MCF 10A (cell line): ENCODE results near the gene CD52. TPM values are rescaled to one million over a fixed set of nuclear protein-coding genes. Genes with fewer than 3 reads are reported as not detected.
A peak's percentile ranks its signal among the peaks of the same experiment; 100 is the strongest.

Experiments
- BruUV-seq: library from RNA; stranded (reverse); fragments of 400-500 nt; replicated peaks from 2 replicates; lab custom pipeline; 2021; lab: Mats Ljungman, UMichigan
- CTCF ChIA-PET: fragments of 300-600 bp; sonication (Branson Sonifier 250); formaldehyde crosslinking; extraction: SDS; loops from one replicate; lab custom pipeline; 2021; ENCODE audit warnings: antibody characterized with exemption, inconsistent platforms; lab: Yijun Ruan, JAX
- POLR2A ChIA-PET: fragments of 300-600, 350-650 bp; sonication (Branson Sonifier 250); formaldehyde crosslinking; extraction: SDS; loops from one replicate; lab custom pipeline; 2020; ENCODE audit warnings: antibody characterized with exemption, inconsistent platforms; lab: Yijun Ruan, JAX
- DNase-seq: peaks from one replicate; pipeline ENCODE4 v3.0.0-alpha.2; 2018; ENCODE audit not compliant: unreplicated experiment
- H3K27ac Mint-ChIP-seq: one replicate; pipeline ENCODE4 v1.8.0; 2022; ENCODE audit warnings: mild to moderate bottlenecking, low read depth, mixed read lengths; ENCODE audit not compliant: unreplicated experiment
- H3K27me3 Mint-ChIP-seq: one replicate; pipeline ENCODE4 v1.8.0; 2022; ENCODE audit warnings: mixed read lengths; ENCODE audit not compliant: insufficient read depth, unreplicated experiment
- H3K36me3 Mint-ChIP-seq: one replicate; pipeline ENCODE4 v1.8.0; 2022; ENCODE audit warnings: mild to moderate bottlenecking, moderate library complexity, mixed read lengths; ENCODE audit not compliant: insufficient read depth, unreplicated experiment
- H3K4me1 Mint-ChIP-seq: one replicate; pipeline ENCODE4 v1.8.0; 2022; ENCODE audit warnings: mixed read lengths; ENCODE audit not compliant: insufficient read depth, unreplicated experiment
- H3K4me3 Mint-ChIP-seq: one replicate; pipeline ENCODE4 v1.8.0; 2022; ENCODE audit warnings: mild to moderate bottlenecking, moderate library complexity, mixed read lengths; ENCODE audit not compliant: unreplicated experiment
- H3K9me3 Mint-ChIP-seq: one replicate; pipeline ENCODE4 v1.8.0; 2022; ENCODE audit warnings: mixed read lengths; ENCODE audit not compliant: unreplicated experiment
- CTCF ChIP-seq: fragments of 200-600 bp; IDR thresholded peaks from one replicate; pipeline ENCODE4 v1.8.0; 2022; ENCODE audit warnings: antibody characterized with exemption, mild to moderate bottlenecking; ENCODE audit not compliant: unreplicated experiment
- intact Hi-C: fragments of 100-400 bp; cut with micrococcal nuclease; formaldehyde crosslinking; loops from 2 replicates; pipeline ENCODE4 v1.14.1; 2022
- total RNA-seq: library from RNA; stranded (reverse); gene quantifications from 2 replicates; pipeline ENCODE4 v1.2.3, GENCODE V29; 2022

Gene CD52
- total RNA-seq, 1 experiment from 2014 or later = not detected

GRCh38 chr1:26353976-26354820, 36.4 kb downstream of the CD52 start, which contains the start of gene CRYBG2:
Gene CRYBG2 (minus strand): TSS chr1:26354130. CDS start chr1:26346657, 7,473 bp downstream.
- no peak for TF ChIP-seq CTCF
- Mint-ChIP-seq H3K4me1 (peaks cover 50% of the 10 kb centered on the region), H3K27me3 (no peaks in the 10 kb centered on the region), H3K9me3 (no peaks in the 10 kb centered on the region), H3K36me3 (no peaks in the 10 kb centered on the region), H3K4me3 (no peak within 1 kb of the TSS), H3K27ac (peak within 1 kb of the TSS; percentile 44)
- intact Hi-C loops = no loop called here
- CTCF ChIA-PET = interaction anchor here (0.6 to 2.2 kb wide), 4 partner anchors 8 to 217 kb away, joined by 3 to 5 read pairs (median 4); no protein-coding TSS in a partner anchor
- POLR2A ChIA-PET = no interaction called here
- no TSS peak for BruUV-seq
- DNase-seq = no peak

- ChIA-PET POLR2A (no interaction called here), CTCF (interaction anchor here (0.9 to 2.2 kb wide), 2 partner anchors 8 to 62 kb away, joined by 4 to 5 read pairs; no protein-coding TSS in a partner anchor)
- Mint-ChIP-seq H3K9me3 (no peaks in the 10 kb centered on the region), H3K27me3 (no peaks in the 10 kb centered on the region), H3K4me1 (peaks cover 45% of the 10 kb centered on the region), H3K27ac (no peak overlapping the region), H3K36me3 (no peaks in the 10 kb centered on the region), H3K4me3 (no peak overlapping the region)
- no peak for DNase-seq
- BruUV-seq = no TSS peak
- TF ChIP-seq CTCF = no peak
- intact Hi-C loops = loop anchor here (5.0 kb wide), 1 partner anchor 33 kb away; no protein-coding TSS in a partner anchor
Measured at GRCh38 chr1:26354972-26355371, 37.2 kb downstream of the CD52 start.

GRCh38 chr1:26356106-26356505, 38.3 kb downstream of the CD52 start:
- BruUV-seq = no TSS peak
- H3K4me1 Mint-ChIP-seq = peaks cover 42% of the 10 kb centered on the region

More at GRCh38 chr1:26356106-26356505, 38.3 kb downstream of the CD52 start:
- intact Hi-C loops = loop anchor here (5.0 kb wide), 1 partner anchor 34 kb away; no protein-coding TSS in a partner anchor
- no peak for TF ChIP-seq CTCF
- Mint-ChIP-seq H3K27me3 (no peaks in the 10 kb centered on the region), H3K4me3 (no peak overlapping the region), H3K36me3 (no peaks in the 10 kb centered on the region), H3K27ac (peak overlapping the region; percentile 41), H3K9me3 (no peaks in the 10 kb centered on the region)
- ChIA-PET CTCF (interaction anchor here (0.7 kb wide), 1 partner anchor 26 kb away, joined by 3 read pairs; no protein-coding TSS in a partner anchor), POLR2A (no interaction called here)
- DNase-seq = no peak
